Gastrocnemius medialis (tissue), 4 donors: ENCODE results near the gene CMTM4.

Experiments used
- CTCF ChIP-seq, 5 experiments: fragments of 450-650 bp in 3 of 5; fragments of 200-600 bp in 2 of 5; sonication (generic) in 2 of 5; IDR thresholded peaks in 4 of 5; conservative IDR thresholded peaks in 1 of 5; 1 replicate in 4 of 5; 2 replicates in 1 of 5; pipeline ENCODE4 v1.5.1; 2016 to 2019; ENCODE audit warnings: antibody characterized with exemption in 5 of 5, mild to moderate bottlenecking in 3 of 5, moderate library complexity in 3 of 5
- POLR2A ChIP-seq, 2 donors: fragments of 450-650 bp; IDR thresholded peaks; one replicate each; pipeline ENCODE4 v1.6.1; 2017; ENCODE audit warnings: antibody characterized with exemption in 2 of 2, mild to moderate bottlenecking in 2 of 2, moderate library complexity in 2 of 2

GRCh38 chr16:66676599-66676998 lies 19.9 kb downstream of the CMTM4 start:
- TF ChIP-seq CTCF (IDR thresholded peaks at IDR 0.05 in 4 of 5, conservative IDR thresholded peaks at IDR 0.05 in 1 of 5) (no peak), POLR2A (IDR thresholded peaks at IDR 0.05) (no peak)
